ENCODE measurements around the gene SLC35F5. TPM values are rescaled to one million over a fixed set of nuclear protein-coding genes. Genes with fewer than 3 reads are reported as not detected.

SLC35F5 gene
- total and polyA plus RNA-seq, 2 of the 13 experiments (the other 11 are each of a cell fraction or from before 2014, with no cell fraction given), result 139 to 174 TPM

DNA sequence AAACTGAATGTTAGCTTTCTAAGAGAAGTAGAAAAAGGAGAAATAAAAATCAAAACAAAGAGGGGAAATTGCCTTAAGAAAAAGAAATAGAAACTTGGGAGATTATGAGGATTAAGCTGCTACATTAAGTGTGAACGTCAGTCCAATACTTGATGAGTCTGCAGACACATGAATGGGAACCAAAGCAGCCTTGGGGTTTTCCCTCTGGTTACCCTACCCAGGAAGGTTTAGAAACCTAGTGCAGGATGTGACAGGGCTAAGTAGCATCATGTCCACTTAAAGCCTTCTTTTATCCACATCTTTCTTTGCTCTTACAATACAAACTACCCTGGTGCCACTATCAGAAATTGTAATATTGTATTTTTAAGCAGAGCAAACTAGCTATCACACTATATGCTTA is 22.3 kb downstream of the SLC35F5 start:
- no peaks in the 10 kb centered on the region for H3K4me1 ChIP-seq (ENCODE audit: insufficient read depth, low read length)
- DNase-seq (ENCODE audit: low spot score), result no peak
- no peak for ATAC-seq
- H3K27ac ChIP-seq (ENCODE audit: extremely low read length, insufficient read depth, low read length), result no peak overlapping the region
- no TSS peak for BruUV-seq (replicated peaks)
- ChIA-PET CTCF (ENCODE audit: low intra/inter-chr PET ratio, low total read pairs) (no interaction called here), POLR2A (no interaction called here)
- no peaks in the 10 kb centered on the region for H3K9me3 ChIP-seq (ENCODE audit: low read length)
- no peak for TF ChIP-seq ZFP36L2 (CRISPR knock-in tag; IDR thresholded peaks at IDR 0.05)
- TF ChIP-seq, protein P1, sequence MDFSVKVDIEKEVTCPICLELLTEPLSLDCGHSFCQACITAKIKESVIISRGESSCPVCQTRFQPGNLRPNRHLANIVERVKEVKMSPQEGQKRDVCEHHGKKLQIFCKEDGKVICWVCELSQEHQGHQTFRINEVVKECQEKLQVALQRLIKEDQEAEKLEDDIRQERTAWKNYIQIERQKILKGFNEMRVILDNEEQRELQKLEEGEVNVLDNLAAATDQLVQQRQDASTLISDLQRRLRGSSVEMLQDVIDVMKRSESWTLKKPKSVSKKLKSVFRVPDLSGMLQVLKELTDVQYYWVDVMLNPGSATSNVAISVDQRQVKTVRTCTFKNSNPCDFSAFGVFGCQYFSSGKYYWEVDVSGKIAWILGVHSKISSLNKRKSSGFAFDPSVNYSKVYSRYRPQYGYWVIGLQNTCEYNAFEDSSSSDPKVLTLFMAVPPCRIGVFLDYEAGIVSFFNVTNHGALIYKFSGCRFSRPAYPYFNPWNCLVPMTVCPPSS (IDR thresholded peaks at IDR 0.05), result no peak
- TF ChIP-seq, protein P2, sequence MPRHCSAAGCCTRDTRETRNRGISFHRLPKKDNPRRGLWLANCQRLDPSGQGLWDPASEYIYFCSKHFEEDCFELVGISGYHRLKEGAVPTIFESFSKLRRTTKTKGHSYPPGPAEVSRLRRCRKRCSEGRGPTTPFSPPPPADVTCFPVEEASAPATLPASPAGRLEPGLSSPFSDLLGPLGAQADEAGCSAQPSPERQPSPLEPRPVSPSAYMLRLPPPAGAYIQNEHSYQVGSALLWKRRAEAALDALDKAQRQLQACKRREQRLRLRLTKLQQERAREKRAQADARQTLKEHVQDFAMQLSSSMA (CRISPR knock-in tag; IDR thresholded peaks at IDR 0.05), result no peak
- TF ChIP-seq ASH2L (IDR thresholded peaks at IDR 0.05; ENCODE audit: insufficient read length, low read depth, low read length), result no peak
- no peak for TF ChIP-seq SIN3A (IDR thresholded peaks at IDR 0.05; ENCODE audit: borderline replicate concordance, low read depth, low read length)
- TF ChIP-seq, protein P3, sequence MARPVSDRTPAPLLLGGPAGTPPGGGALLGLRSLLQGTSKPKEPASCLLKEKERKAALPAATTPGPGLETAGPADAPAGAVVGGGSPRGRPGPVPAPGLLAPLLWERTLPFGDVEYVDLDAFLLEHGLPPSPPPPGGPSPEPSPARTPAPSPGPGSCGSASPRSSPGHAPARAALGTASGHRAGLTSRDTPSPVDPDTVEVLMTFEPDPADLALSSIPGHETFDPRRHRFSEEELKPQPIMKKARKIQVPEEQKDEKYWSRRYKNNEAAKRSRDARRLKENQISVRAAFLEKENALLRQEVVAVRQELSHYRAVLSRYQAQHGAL (CRISPR knock-in tag; IDR thresholded peaks at IDR 0.05; ENCODE audit: not compliant biosample characterization), result no peak
- TF ChIP-seq, protein P4, sequence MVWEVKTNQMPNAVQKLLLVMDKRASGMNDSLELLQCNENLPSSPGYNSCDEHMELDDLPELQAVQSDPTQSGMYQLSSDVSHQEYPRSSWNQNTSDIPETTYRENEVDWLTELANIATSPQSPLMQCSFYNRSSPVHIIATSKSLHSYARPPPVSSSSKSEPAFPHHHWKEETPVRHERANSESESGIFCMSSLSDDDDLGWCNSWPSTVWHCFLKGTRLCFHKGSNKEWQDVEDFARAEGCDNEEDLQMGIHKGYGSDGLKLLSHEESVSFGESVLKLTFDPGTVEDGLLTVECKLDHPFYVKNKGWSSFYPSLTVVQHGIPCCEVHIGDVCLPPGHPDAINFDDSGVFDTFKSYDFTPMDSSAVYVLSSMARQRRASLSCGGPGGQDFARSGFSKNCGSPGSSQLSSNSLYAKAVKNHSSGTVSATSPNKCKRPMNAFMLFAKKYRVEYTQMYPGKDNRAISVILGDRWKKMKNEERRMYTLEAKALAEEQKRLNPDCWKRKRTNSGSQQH (CRISPR knock-in tag; IDR thresholded peaks at IDR 0.05; ENCODE audit: low read depth), result no peak
- TF ChIP-seq IKZF1 (IDR thresholded peaks at IDR 0.05), result no peak
- TF ChIP-seq, protein P5, sequence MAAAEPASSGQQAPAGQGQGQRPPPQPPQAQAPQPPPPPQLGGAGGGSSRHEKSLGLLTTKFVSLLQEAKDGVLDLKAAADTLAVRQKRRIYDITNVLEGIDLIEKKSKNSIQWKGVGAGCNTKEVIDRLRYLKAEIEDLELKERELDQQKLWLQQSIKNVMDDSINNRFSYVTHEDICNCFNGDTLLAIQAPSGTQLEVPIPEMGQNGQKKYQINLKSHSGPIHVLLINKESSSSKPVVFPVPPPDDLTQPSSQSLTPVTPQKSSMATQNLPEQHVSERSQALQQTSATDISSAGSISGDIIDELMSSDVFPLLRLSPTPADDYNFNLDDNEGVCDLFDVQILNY (CRISPR knock-in tag; conservative IDR thresholded peaks at IDR 0.05), result no peak
- no peak for TF ChIP-seq ZNF431 (CRISPR knock-in tag; IDR thresholded peaks at IDR 0.05; ENCODE audit: borderline replicate concordance, low read depth)
- no peak for TF ChIP-seq ZNF781 (CRISPR knock-in tag; IDR thresholded peaks at IDR 0.05; ENCODE audit: borderline replicate concordance, not compliant biosample characterization)
- FAIRE-seq, result no peak
- no peak overlapping the region for H2AFZ ChIP-seq (ENCODE audit: low read length)
- no peaks in the 10 kb centered on the region for H3K27me3 ChIP-seq (ENCODE audit: control insufficient read depth in 1 of 2, insufficient read depth in 2 of 2, low read length in 2 of 2)
- peaks cover 2 to 27% of the 10 kb centered on the region in 2 experiments for H3K36me3 ChIP-seq (replicated peaks in 1 of 2; ENCODE audit: control insufficient read depth in 1 of 2, insufficient read depth in 2 of 2, low read length in 2 of 2)
- no peak overlapping the region for H3K4me3 ChIP-seq (replicated peaks in 1 of 3; ENCODE audit: insufficient read depth in 1 of 3, low read depth in 2 of 3, low read length in 3 of 3)
- intact Hi-C loops (cut with micrococcal nuclease; ENCODE audit: unreplicated experiment), result no loop called here
- H3K79me2 ChIP-seq (ENCODE audit: insufficient read depth, low read length), result no peaks in the 10 kb centered on the region
- H3K9ac ChIP-seq (ENCODE audit: insufficient read depth, low read depth, low read length), result no peak overlapping the region
- H4K20me1 ChIP-seq (ENCODE audit: insufficient read depth, low read length), result no peaks in the 10 kb centered on the region
- H3K4me2 ChIP-seq (ENCODE audit: low read depth, low read length), result no peak overlapping the region
- 97% methylated on average over 1 of the region's 1 CpG for WGBS (ENCODE audit: low lambda C conversion rate)
- in situ Hi-C loops (cut with HindIII; ENCODE audit: extremely low pct_ligation_motif_present, low pct_unique_long_range_greater_than_20kb), result no loop called here
